GM12878 (cell line): Measurements from ENCODE around the gene ABHD15. TPM values are rescaled to one million over a fixed set of nuclear protein-coding genes. Genes with fewer than 3 reads are reported as not detected.

Experiments
- BACH1 ChIP-seq: fragments of 450-650 bp; IDR thresholded peaks from 2 replicates; pipeline ENCODE4 v1.6.1; 2017; ENCODE audit warnings: mild to moderate bottlenecking, borderline replicate concordance
- CBX3 ChIP-seq: fragments of 200-600 bp; sonication (generic); IDR thresholded peaks from 2 replicates; pipeline ENCODE4 v1.6.1; 2016; ENCODE audit warnings: low read depth, borderline replicate concordance
- CUX1 ChIP-seq: IDR thresholded peaks from 2 replicates; pipeline ENCODE4 v1.6.1; 2012; ENCODE audit warnings: improper control_type of control experiment, low read depth, low read length; ENCODE audit not compliant: insufficient replicate concordance
- ESRRA ChIP-seq: IDR thresholded peaks from 2 replicates; pipeline ENCODE4 v1.6.1; 2012; ENCODE audit warnings: mild to moderate bottlenecking, low read length, improper control_type of control experiment
- FOXM1 ChIP-seq: IDR thresholded peaks from 2 replicates; pipeline ENCODE4 v1.6.1; 2012; ENCODE audit warnings: low read depth, mild to moderate bottlenecking, inconsistent platforms, low read length, moderate library complexity
- GATAD2B ChIP-seq: fragments of 450-650 bp; conservative IDR thresholded peaks from 2 replicates; pipeline ENCODE4 v1.6.1; 2017; ENCODE audit warnings: low read depth, mild to moderate bottlenecking, moderate library complexity
- HDAC2 ChIP-seq: fragments of 200-600 bp; sonication (generic); IDR thresholded peaks from 2 replicates; pipeline ENCODE4 v1.6.1; 2017
- IKZF2 ChIP-seq, 2 experiments: fragments of 450-650 bp; IDR thresholded peaks; 2 replicates each; pipeline ENCODE4 v1.6.1; 2017; ENCODE audit warnings: mild to moderate bottlenecking in 2 of 2, moderate library complexity in 2 of 2
- IRF3 ChIP-seq: fragments of 450-650 bp; IDR thresholded peaks from 2 replicates; pipeline ENCODE4 v1.6.1; 2014; ENCODE audit warnings: mild to moderate bottlenecking
- NFIC ChIP-seq: IDR thresholded peaks from 2 replicates; pipeline ENCODE4 v1.6.1; 2012; ENCODE audit warnings: low read depth, mild to moderate bottlenecking, inconsistent platforms, low read length, moderate library complexity
- NR2C1 ChIP-seq: fragments of 450-650 bp; IDR thresholded peaks from 2 replicates; pipeline ENCODE4 v1.6.1; 2017; ENCODE audit warnings: antibody characterized with exemption, mild to moderate bottlenecking, moderate library complexity
- PRDM15 ChIP-seq: fragments of 450-650 bp; formaldehyde crosslinking; IDR thresholded peaks from 2 replicates; pipeline ENCODE4 v1.4.0; 2020; ENCODE audit warnings: mild to moderate bottlenecking, moderate library complexity
- RBBP5 ChIP-seq: fragments of 200-600 bp; sonication (generic); conservative IDR thresholded peaks from 2 replicates; pipeline ENCODE4 v1.6.1; 2016
- SIX5 ChIP-seq: IDR thresholded peaks from 2 replicates; pipeline ENCODE4 v1.6.1; 2011; ENCODE audit warnings: mild to moderate bottlenecking, low read depth, low read length, moderate library complexity; ENCODE audit not compliant: severe bottlenecking
- ZNF384 ChIP-seq: IDR thresholded peaks from 2 replicates; pipeline ENCODE4 v1.6.1; 2012; ENCODE audit warnings: low read depth, mild to moderate bottlenecking, low read length, improper control_type of control experiment, borderline replicate concordance
- ZNF687 ChIP-seq: fragments of 450-650 bp; IDR thresholded peaks from 2 replicates; pipeline ENCODE4 v1.6.1; 2017; ENCODE audit warnings: mild to moderate bottlenecking, moderate library complexity
- polyA plus RNA-seq, 11 experiments: library from polyadenylated mRNA; depleted of rRNA in 4 of 11; unstranded in 6 of 11; stranded (reverse) in 5 of 11; fragments of >200 nt; fragmentation: Nextera tagmentation in 4 of 11; fragmentation: Illumina TruSeq in 1 of 11; extraction: Ambion mirVana in 4 of 11; extraction: Trizol in 1 of 11; gene quantifications; 1 replicate in 1 of 11; 2 replicates in 10 of 11; pipeline versions ENCODE4 v1.2.1 to v1.2.3, GENCODE V29; 2011 to 2016; ENCODE audit warnings: inconsistent platforms in 2 of 11, missing spikeins in 2 of 11, low read depth in 1 of 11
- total RNA-seq, 4 experiments: library from RNA; depleted of rRNA in 3 of 4; stranded (reverse); fragments of >200 nt in 3 of 4; fragmentation: Illumina TruSeq in 1 of 4; extraction: Trizol in 1 of 4; gene quantifications; 2 replicates each; pipeline versions ENCODE4 v1.2.1 to v1.2.3, GENCODE V29; 2013 to 2021

The ABHD15 gene
- total and polyA plus RNA-seq, 10 of the 15 experiments (the other 5 are each of a cell fraction or from before 2014, with no cell fraction given) = 2.1 to 9.2 (median 4.9) TPM

- TF ChIP-seq CUX1 (no peak), IRF3 (no peak), ESRRA (no peak), CBX3 (no peak), NR2C1 (peak; percentile 68), BACH1 (0 out of 2 replicates have a peak, but pooled peaks have one; percentile 37), SIX5 (peak; percentile 73), FOXM1 (no peak), HDAC2 (no peak), GATAD2B (peak; percentile 55), IKZF2 (IDR thresholded peaks at IDR 0.05) (no peak), NFIC (no peak), RBBP5 (no peak), ZNF384 (no peak), PRDM15 (CRISPR knock-in tag) (no peak), ZNF687 (no peak)
Measured at GRCh38 chr17:29592850-29593551, 26.2 kb upstream of the ABHD15 start, which contains the start of gene ANKRD13B (continued).
